NCI-H187 (cell line): Measurements from ENCODE around the gene XRCC5.
A peak's percentile ranks its signal among the peaks of the same experiment; 100 is the strongest.
"Not testable (repeated sequence)": the region's sequence is repeated elsewhere in the genome, so short reads cannot be mapped to it uniquely, and the experiment has no call there.

Experiments
- DNase-seq, 2 experiments: peaks; one replicate each; lab custom pipeline; 2025; lab: John Stamatoyannopoulos, UW

Gene XRCC5

DNA sequence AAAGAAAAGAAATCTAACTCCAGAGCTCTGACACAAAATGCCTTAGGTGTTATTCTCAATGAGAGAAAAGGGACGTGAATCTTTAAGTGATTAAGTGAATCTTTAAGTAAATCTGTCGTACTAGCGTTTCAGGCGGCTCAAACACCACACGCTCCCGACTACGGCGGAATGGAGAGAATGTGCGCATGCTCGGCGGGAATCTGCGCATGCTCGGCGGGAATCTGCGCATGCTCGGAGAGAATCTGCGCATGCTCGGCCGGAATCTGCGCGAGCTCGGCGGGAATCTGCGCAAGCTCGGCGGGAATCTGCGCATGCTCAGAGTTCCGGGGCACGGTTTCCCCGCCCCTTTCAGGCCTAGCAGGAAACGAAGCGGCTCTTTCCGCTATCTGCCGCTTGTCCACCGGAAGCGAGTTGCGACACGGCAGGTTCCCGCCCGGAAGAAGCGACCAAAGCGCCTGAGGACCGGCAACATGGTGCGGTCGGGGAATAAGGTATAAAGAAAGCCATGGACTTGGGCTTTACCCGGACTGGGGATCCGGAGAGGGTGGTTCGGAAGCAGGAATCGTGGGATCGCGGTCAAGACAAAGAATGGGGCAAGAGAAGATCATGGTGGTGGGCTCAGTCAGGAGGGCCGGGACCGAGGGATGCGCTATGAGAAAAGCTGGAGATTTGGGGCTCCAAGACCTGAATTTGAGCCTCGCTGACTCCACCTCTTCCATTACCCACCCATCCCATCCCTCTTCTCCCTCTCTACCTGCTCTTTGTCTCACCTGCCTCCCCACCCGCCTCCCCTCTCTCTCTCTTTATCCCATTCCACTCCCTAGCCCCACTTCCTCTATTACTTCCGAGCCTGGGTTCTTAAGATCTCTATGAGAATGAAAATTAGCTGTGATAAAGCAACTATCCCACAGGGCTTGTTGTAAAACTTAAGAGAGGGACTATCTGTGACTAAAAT, at the start of gene XRCC5:
TSS of gene XRCC5 (plus strand) at position 382 of the 955 bp plus-strand sequence. CDS start at position 471, 89 bp downstream.
- peak; percentile 79 to 85 for DNase-seq

- DNase-seq, result no peak
These were observed 45.0 kb upstream of the XRCC5 start for GRCh38 chr2:216064014-216064630.

DNA sequence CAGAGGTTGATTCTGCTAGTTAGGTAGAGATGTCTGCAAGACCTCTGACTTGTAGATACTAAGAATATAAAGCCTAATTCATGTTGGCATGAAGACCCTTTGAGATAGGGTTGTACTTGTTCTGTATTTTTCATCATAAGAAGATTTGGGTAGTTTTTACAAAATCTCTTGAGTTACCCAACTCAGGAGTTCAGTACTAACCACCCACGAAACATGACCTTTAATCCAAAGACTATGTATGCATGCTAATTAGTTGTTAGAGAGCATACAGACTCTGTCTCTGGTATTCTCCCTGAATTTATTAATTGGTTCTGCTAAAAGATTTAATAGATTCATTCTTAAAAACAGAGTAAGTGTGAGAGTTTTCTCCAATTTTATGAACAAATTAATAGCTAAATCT, 44.5 kb upstream of the XRCC5 start:
- DNase-seq, result no peak

DNA sequence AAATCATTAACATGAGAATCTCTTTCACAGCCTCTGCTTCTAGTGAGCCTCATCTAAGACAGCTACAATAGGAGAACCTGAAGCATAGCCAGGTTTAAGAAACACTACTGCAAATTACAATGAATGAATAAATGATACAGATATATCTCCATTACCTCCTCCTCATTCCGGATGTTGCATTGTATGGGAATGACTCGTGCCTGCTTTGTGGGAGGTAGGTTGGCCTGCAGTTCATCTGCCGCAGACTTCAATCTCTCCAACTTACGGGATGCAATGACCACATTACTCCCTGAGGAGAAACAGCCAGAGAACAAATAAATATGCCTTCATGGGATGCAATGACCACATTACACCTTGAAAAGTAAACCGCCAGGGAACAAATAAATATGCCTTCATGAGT, 42.9 kb upstream of the XRCC5 start:
- DNase-seq, result no peak

DNA sequence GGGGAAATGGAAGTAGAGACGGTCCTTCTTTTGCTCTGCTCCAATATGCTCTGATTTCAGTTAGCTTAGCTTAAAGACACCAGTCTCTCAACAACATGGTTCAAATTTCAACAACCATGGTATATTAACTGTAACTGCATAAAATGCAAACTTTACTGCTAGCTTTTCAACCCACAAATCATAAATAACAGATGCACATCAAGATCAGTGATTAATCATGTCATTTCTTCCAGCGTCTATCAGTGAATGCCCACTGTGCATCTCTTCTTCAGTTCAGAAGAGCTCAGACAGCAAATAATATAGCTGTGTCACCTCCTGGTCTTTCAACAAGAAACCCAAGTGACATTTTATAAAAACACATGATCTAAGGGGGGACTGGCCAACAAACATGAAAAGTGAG, 40.1 kb upstream of the XRCC5 start:
- DNase-seq, result no peak

GRCh38 chr2:216070195-216070594, 39.0 kb upstream of the XRCC5 start:
- no peak for DNase-seq

DNA sequence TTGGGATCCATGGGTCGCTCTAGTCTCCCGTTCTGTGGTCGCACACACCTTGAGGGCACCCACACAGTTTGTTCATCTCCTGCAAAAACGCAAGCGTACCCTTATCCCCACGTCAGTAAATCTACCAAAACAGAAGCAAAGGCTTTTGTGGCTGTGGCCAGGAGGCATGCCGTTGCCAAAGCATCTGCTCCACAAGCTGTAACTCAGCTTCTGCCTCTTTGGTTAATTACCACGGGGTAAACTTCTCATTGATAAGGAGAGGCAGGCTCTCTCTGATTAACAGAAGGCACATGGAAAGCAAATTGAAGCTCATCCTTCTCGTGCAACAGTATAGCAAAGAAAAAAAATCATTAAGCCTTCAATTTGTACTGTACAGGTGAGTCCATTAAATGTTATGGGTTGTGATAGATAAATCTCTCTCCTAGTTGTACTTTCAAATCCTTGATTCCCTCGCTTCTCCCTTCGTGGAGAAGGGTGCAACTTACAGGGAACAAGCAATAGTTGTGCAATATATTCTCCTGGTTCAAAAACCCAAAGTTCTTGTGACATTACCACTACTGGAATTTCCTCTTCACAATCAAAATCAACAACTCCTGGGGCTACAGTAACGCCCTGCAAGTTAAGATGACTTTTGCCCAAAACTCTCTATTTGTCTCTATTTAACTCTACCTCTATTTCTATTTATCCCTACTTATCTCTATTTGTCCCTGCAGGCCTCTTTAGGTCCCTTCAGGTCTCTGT, 37.9 kb upstream of the XRCC5 start:
- no peak for DNase-seq

GRCh38 chr2:216072473-216072872, 36.7 kb upstream of the XRCC5 start:
- DNase-seq, result no peak

- DNase-seq, result no peak
These were observed 35.4 kb upstream of the XRCC5 start for GRCh38 chr2:216073773-216074172.

GRCh38 chr2:216074380-216074779, 34.8 kb upstream of the XRCC5 start:
- no peak for DNase-seq

- no peak for DNase-seq
These were observed 34.4 kb upstream of the XRCC5 start for GRCh38 chr2:216074794-216075193.

- DNase-seq, result no peak
These were observed 33.4 kb upstream of the XRCC5 start for GRCh38 chr2:216075510-216076485.

DNA sequence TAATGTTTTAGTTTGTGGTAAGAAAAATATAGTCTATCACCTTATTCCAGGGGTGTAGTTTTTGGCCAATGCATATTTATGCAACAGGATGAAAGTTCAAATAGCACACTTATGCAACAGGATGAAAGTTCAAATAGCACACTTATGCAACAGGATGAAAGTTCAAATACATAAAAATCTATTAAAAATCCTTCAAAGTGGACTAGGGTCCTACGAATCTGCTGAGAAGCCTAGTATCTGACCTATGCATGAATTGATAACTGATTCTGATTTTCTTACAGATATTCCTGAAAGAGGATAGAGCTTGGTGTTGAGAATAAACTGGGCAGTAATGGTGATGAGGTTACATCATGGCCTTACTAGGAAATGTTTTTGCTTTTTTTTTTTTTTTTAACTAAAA, 30.4 kb upstream of the XRCC5 start:
- DNase-seq, result no peak

DNA sequence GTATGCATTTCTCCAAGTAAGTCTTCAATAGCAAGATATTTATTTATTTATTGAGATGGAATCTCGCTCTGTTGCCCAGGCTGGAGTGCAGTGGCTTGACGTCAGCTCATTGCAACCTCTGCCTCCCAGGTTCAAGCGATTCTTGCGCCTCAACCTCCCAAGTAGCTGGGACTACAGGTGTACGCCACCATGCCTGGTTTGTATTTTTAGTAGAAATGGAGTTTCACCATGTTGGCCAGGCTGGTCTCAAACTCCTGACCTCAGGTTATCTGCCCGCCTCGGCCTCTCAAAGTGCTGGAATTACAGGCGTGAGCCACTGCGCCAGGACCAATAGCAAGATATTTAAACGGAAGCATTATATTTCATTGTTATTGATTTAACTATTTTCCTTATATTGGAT, 29.1 kb upstream of the XRCC5 start:
- DNase-seq, result not testable (repeated sequence)

DNA sequence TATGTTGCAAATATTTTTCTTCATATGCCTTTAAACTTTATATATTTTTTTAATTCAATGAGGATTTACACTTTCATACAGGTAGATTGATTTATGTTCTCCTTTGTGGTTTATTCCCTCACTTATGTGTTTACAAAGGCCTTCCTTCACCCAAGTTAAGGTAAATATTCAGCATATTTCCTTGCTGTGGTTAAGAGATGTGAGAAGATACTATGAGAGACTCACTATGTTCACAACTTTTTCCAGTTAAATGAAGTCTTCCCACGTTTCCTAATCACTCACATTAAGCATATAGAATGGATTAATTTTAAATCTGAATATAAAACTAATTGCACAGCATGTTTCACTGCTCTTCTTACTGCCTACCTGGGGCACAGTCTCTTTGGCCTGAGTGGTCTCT, 28.1 kb upstream of the XRCC5 start:
- DNase-seq, result no peak

DNA sequence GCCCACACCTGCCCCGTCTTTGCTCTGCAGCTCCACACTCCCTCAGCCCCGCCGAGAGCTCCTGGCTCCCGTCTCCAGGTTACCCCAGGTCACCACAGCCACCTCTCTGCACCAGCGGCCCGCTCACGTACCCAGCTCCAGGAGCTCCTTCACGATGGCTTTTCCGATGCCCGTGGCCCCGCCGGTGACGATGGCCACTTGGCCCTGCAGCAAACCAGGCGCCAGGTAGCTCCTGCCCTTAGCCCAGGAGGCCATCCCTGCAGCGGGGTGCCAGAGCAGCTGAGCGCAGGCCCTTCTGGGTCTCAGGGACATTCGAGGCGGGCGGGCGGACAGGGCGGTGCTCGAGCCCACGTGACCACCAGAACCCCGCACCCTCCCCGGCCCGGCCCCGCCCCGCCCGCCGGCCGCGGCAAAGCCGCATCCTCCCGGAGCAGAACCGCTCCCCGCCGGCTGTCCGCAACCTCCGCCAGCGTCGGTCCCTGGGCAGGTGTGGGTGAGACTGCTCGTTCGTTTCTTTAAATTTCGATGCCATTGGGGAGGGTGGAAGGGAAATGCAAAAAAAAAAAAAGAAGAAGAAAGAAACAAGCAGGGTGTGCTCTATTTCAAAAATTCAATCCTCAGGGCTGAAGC, 27.5 kb upstream of the XRCC5 start, which contains the start of the genes PECR and TMEM169:
TSS of gene PECR (minus strand) at position 323 of the 630 bp plus-strand sequence. CDS start at position 255, 68 bp downstream.
TSS of gene TMEM169 (plus strand) at position 433 of the 630 bp plus-strand sequence. CDS start 14,045 bp downstream, outside the sequence.
- peak; percentile 16 to 59 for DNase-seq

DNA sequence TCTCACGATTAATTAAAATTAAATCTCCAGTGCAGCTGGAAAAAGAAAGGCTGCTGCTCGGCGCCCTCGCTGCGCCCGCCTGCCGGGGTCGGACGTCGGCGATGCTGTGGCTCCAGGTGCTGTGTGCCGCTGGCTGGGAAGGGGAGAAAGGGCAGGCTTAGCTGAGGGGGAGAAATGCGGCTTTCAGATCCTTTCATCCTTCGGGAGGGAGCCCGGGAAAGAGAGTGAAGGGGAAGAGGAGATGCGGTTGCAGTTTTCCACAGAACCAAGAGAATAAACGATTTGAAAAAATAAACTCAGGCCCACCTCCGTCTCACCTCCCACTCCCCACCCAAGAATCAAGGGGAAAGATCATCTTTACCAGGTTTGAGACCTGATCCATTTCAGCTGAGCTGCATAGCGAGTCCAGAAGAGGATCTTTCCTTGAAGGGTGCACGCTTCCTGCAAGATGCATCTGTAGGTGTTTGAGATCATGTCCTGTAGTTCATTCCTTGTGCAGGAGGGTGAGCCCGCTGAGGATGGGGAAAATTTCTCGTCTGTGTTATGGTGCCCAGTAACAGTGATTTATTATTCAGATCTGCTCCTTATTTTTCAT, 26.9 kb upstream of the XRCC5 start:
- peak in 1 of 2 experiments; percentile 1 for DNase-seq

DNA sequence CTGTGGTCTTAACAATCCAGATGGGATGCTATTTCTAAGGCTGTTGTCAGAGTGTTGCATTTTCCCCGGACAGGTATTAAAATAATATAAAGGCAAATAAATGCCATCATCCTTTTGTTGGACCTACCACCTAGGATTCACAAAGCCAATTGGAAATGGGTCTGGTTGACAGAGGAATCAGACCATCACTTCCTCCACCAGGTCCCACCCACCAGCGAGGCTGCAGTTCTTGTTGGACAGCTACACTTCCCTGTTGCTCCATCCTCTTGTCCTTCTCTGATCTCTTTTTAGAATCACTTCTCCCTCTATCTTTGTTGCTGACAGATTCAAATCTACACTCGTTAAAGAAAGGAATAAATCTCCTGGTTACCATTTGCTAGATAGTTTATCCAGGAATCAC, 26.3 kb upstream of the XRCC5 start:
- DNase-seq, result no peak

GRCh38 chr2:216083464-216084281, 25.5 kb upstream of the XRCC5 start:
- DNase-seq, result peak; percentile 12 to 17
